Astrocyte (in vitro differentiated cells and primary cell): ENCODE data around the gene EBPL. TPM values are rescaled to one million over a fixed set of nuclear protein-coding genes. Genes with fewer than 3 reads are reported as not detected.
"Not testable (repeated sequence)": the region's sequence is repeated elsewhere in the genome, so short reads cannot be mapped to it uniquely, and the experiment has no call there.

Experiments
- DNase-seq: peaks from one replicate; pipeline ENCODE4 v3.0.0-alpha.2; 2010; ENCODE audit warnings: low read depth
- FAIRE-seq: peaks from 2 replicates; lab custom pipeline; 2011; peaks lifted over from hg19 to GRCh38; lab: Jason Lieb, UNC
- H2AFZ ChIP-seq: 2 replicates; pipeline ENCODE4 v1.6.0; 2012; ENCODE audit warnings: low read depth, low read length, inconsistent platforms
- H3K27ac ChIP-seq: 2 replicates; pipeline ENCODE4 v1.5.1; 2011; ENCODE audit warnings: low read depth, low read length, inconsistent platforms
- H3K27me3 ChIP-seq: 2 replicates; pipeline ENCODE4 v1.6.0; 2011; ENCODE audit warnings: low read length, inconsistent platforms; ENCODE audit not compliant: insufficient read depth
- H3K36me3 ChIP-seq: 2 replicates; pipeline ENCODE4 v1.5.1; 2011; ENCODE audit warnings: low read length, inconsistent platforms; ENCODE audit not compliant: insufficient read depth
- H3K4me1 ChIP-seq: 2 replicates; pipeline ENCODE4 v1.5.1; 2011; ENCODE audit warnings: low read length, inconsistent platforms; ENCODE audit not compliant: insufficient read depth
- H3K4me2 ChIP-seq: 2 replicates; pipeline ENCODE4 v1.6.0; 2012; ENCODE audit warnings: low read length, inconsistent platforms
- H3K4me3 ChIP-seq: 2 replicates; pipeline ENCODE4 v1.5.1; 2011; ENCODE audit warnings: low read depth, mild to moderate bottlenecking, low read length, inconsistent platforms; ENCODE audit not compliant: insufficient read depth
- H3K79me2 ChIP-seq: 2 replicates; pipeline ENCODE4 v1.6.0; 2012; ENCODE audit warnings: mild to moderate bottlenecking, low read length, inconsistent platforms; ENCODE audit not compliant: insufficient read depth
- H3K9ac ChIP-seq: 2 replicates; pipeline ENCODE4 v1.6.0; 2012; ENCODE audit warnings: mild to moderate bottlenecking, low read length, inconsistent platforms
- H3K9me3 ChIP-seq: 2 replicates; pipeline ENCODE4 v1.5.1; 2012; ENCODE audit warnings: low read depth, mild to moderate bottlenecking, low read length, inconsistent platforms; ENCODE audit not compliant: insufficient read depth
- H4K20me1 ChIP-seq: 2 replicates; pipeline ENCODE4 v1.6.0; 2012; ENCODE audit warnings: low read length, inconsistent platforms; ENCODE audit not compliant: insufficient read depth
- H3K27ac Mint-ChIP-seq: one replicate; pipeline ENCODE4 v1.8.0; 2021; ENCODE audit warnings: mild to moderate bottlenecking, mixed read lengths; ENCODE audit not compliant: unreplicated experiment
- H3K27me3 Mint-ChIP-seq: one replicate; pipeline ENCODE4 v1.8.0; 2021; ENCODE audit warnings: low read depth, mixed read lengths; ENCODE audit not compliant: unreplicated experiment
- H3K36me3 Mint-ChIP-seq: one replicate; pipeline ENCODE4 v1.8.0; 2021; ENCODE audit warnings: low read depth, mixed read lengths; ENCODE audit not compliant: unreplicated experiment
- H3K4me1 Mint-ChIP-seq: one replicate; pipeline ENCODE4 v1.8.0; 2021; ENCODE audit warnings: low read depth, mixed read lengths; ENCODE audit not compliant: unreplicated experiment
- H3K4me3 Mint-ChIP-seq: one replicate; pipeline ENCODE4 v1.8.0; 2021; ENCODE audit warnings: mild to moderate bottlenecking, moderate library complexity, mixed read lengths; ENCODE audit not compliant: unreplicated experiment
- H3K9me3 Mint-ChIP-seq: one replicate; pipeline ENCODE4 v1.8.0; 2021; ENCODE audit warnings: mild to moderate bottlenecking, mixed read lengths; ENCODE audit not compliant: unreplicated experiment
- CTCF ChIP-seq: IDR thresholded peaks from 2 replicates; pipeline ENCODE4 v1.5.1; 2011; ENCODE audit warnings: low read depth, mild to moderate bottlenecking, inconsistent platforms, low read length, moderate library complexity; ENCODE audit not compliant: insufficient read depth
- EZH2 ChIP-seq: IDR thresholded peaks from 2 replicates; pipeline ENCODE4 v1.6.1; 2012; ENCODE audit warnings: mild to moderate bottlenecking, low read length, inconsistent platforms; ENCODE audit not compliant: insufficient read depth
- total RNA-seq: library from RNA; stranded (reverse); gene quantifications from 2 replicates; pipeline ENCODE4 v1.2.1, GENCODE V29; 2021

EBPL gene
- total RNA-seq, 1 donor from 2014 or later = 62.1 TPM

DNA sequence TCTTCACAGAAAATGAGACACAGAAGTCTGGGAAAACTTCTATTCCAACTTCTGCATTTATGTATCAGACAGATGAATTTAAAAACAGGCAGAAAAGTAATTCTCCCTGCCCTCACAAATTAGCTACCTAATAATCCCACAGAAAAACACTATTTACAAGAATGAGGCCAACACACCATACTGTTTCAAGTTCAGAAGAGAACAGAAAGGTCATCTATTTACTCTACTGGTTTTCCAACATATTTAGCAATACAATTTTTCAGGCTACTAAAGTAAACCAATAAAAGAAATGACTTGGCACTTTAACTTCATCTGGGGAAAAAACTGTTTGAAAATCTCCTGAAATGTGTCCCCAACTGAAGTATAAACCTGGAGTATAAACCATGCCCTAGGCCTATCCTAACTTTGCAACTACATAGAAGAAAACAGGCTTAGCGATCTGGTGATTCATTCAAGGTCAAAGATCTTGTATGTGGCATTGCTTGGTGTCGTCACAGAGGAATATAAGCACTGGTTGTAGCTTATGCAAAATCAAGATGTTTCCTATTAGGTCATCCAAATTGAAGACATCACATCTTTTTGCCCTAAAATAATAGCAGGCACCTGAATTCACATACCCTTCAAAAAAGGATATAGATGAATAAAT is 20.1 kb upstream of the EBPL start:
- Mint-ChIP-seq H3K9me3 (peaks cover 8% of the 10 kb centered on the region), H3K27me3 (no peaks in the 10 kb centered on the region), H3K36me3 (peaks cover 27% of the 10 kb centered on the region), H3K27ac (peak overlapping the region; percentile 69), H3K4me3 (no peak overlapping the region), H3K4me1 (peaks cover 11% of the 10 kb centered on the region)
- Histone ChIP-seq H3K4me2 (no peak overlapping the region), H3K9ac (no peak overlapping the region), H3K79me2 (no peaks in the 10 kb centered on the region), H4K20me1 (no peaks in the 10 kb centered on the region), H3K27me3 (no peaks in the 10 kb centered on the region), H3K9me3 (no peaks in the 10 kb centered on the region), H3K4me1 (no peaks in the 10 kb centered on the region), H3K36me3 (peaks cover 30% of the 10 kb centered on the region), H2AFZ (no peak overlapping the region), H3K4me3 (no peak overlapping the region), H3K27ac (peak overlapping the region; percentile 7)
- FAIRE-seq = no peak
- DNase-seq = peak; percentile 82
- TF ChIP-seq EZH2 (no peak), CTCF (no peak)

DNA sequence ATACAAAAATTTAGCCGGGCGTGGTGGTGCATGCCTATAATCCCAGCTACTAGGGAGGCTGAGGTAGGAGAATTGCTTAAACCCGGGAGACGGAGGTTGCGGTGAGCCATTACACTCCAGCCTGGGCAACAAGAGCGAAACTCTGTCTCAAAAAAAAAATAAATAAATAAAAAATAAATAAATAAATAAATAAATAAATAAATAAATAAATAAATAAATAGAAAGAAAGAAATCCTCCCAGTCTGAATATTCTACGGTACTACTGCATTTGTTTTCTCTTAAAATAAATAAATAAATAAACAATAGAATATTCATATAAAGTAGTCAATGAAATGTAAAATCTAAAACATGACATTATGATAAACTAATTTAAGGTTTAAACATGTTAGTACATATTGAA is 13.0 kb upstream of the EBPL start:
- not testable (repeated sequence) for H3K9me3 ChIP-seq, H3K27me3 Mint-ChIP-seq, H3K27ac Mint-ChIP-seq, H3K4me3 Mint-ChIP-seq, H2AFZ ChIP-seq, H3K79me2 ChIP-seq, H3K4me3 ChIP-seq, H3K4me1 Mint-ChIP-seq, H4K20me1 ChIP-seq, H3K27ac ChIP-seq, H3K9me3 Mint-ChIP-seq, H3K36me3 Mint-ChIP-seq, DNase-seq, FAIRE-seq, H3K4me2 ChIP-seq, H3K27me3 ChIP-seq, H3K9ac ChIP-seq, H3K4me1 ChIP-seq
- H3K36me3 ChIP-seq = peaks cover 36% of the 10 kb centered on the region

GRCh38 chr13:49701491-49701890 is 10.2 kb upstream of the EBPL start:
- H3K27me3 Mint-ChIP-seq = no peaks in the 10 kb centered on the region
- no peaks in the 10 kb centered on the region for H3K9me3 Mint-ChIP-seq
- H3K36me3 Mint-ChIP-seq = peaks cover 10% of the 10 kb centered on the region
- Histone ChIP-seq H3K4me1 (no peaks in the 10 kb centered on the region), H3K4me2 (no peak overlapping the region), H3K36me3 (peaks cover 34% of the 10 kb centered on the region), H3K27ac (no peak overlapping the region), H3K27me3 (no peaks in the 10 kb centered on the region), H3K79me2 (no peaks in the 10 kb centered on the region), H3K9me3 (no peaks in the 10 kb centered on the region), H3K9ac (no peak overlapping the region), H2AFZ (no peak overlapping the region), H4K20me1 (no peaks in the 10 kb centered on the region), H3K4me3 (no peak overlapping the region)
- no peak for DNase-seq
- H3K4me3 Mint-ChIP-seq = no peak overlapping the region
- TF ChIP-seq EZH2 (no peak), CTCF (no peak)
- FAIRE-seq = no peak
- H3K27ac Mint-ChIP-seq = no peak overlapping the region
- H3K4me1 Mint-ChIP-seq = no peaks in the 10 kb centered on the region
